Activated gamma-delta T cell treated with Interleukin-2 at 50 U/mL for 16 hours (primary cell): ENCODE results near the gene HOMER3.
"Not testable (repeated sequence)": the region's sequence is repeated elsewhere in the genome, so short reads cannot be mapped to it uniquely, and the experiment has no call there.

Experiments
- DNase-seq: peaks from one replicate; pipeline ENCODE4 v3.0.0-alpha.2; 2020

HOMER3 gene

GRCh38 chr19:18952364-18953003 lies 11.5 kb upstream of the HOMER3 start:
- not testable (repeated sequence) for DNase-seq

- no peak for DNase-seq
These were observed 10.8 kb upstream of the HOMER3 start for GRCh38 chr19:18951721-18952281.

- DNase-seq: no peak
These were observed 8.8 kb upstream of the HOMER3 start for GRCh38 chr19:18949858-18950257.

DNA sequence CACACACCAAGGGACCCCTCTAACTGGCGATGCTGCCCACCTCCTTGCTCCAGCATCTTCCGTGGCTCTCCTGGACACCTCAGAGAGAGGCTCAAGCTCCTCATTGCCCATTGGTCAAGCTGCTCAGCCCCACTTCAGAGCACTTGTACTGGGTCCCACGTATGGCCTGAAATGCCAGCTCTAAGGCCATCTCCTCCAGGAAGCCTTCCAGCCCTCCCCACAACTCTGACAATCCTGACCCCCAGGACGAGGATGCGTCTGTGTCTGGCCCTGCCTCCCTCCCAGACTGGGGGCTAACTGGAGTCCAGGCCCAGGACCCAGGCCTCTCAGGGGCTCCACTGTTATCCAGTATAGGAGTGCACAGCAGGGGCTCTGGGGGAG lies 7.9 kb upstream of the HOMER3 start:
- DNase-seq: no peak

DNA sequence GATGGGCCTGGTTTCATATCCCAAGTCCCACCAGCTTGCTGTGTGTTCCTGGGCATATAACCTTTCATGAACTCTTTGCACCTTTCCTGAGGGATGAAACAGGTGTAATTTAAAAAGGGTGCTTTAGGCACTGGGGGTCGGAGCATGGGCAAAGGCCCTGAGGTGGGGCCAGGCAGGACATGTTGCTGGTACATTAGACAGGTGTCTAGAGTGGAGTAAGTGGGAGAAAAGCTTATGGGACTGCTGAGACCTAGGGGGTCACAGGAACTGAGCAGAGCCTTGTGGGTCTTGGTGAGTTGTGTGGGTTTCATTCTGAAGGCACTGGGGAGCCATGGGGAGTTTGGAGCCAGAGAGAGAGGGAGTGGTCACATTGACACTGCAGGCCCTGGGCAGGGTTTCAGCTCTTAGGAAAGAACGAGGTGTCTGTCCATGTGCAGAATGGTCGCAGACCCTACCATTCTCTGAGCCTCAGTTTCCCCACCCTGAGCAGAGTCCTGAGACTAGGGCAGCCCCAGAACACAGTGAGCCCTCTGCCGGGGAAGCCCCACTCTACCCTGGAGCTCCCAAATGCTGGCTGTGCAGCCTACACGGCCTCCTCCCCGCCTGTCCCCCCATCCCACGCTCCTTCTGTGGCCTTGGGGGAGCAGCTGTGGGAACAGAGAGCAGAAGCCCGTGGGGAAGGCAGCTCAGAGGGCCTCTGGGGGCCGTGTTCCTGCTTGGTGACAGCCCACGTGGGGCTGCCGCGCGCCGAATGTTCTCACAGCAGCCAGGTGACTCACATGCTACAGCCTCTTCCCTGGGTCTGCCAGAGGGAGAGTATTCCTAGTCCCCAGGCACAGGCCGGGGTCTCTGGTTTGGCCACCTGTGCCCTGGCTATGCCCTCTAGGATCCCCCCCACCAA lies 7.3 kb upstream of the HOMER3 start:
- DNase-seq: no peak

GRCh38 chr19:18946918-18947317 lies 5.9 kb upstream of the HOMER3 start:
- no peak for DNase-seq

DNA sequence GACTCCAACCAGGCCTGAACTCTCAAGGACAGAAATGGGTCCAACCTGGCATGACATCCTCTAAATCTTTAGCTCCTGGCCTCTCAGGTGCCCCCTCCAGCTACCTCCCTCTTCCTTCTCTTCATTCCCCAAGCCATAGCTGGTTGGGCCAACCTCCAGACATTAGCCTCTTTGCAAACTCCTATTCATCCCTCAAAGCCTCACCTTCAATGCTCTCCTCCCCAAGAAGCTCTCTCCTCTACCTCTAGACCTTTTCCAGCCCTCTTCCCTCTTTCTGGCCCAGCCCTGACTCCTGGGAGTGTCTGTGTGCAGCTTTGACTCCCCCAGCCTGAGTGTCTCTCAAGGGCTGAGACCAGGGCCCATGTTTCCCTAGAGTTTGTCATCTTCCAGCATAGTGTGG lies 5.3 kb upstream of the HOMER3 start:
- no peak for DNase-seq

DNA sequence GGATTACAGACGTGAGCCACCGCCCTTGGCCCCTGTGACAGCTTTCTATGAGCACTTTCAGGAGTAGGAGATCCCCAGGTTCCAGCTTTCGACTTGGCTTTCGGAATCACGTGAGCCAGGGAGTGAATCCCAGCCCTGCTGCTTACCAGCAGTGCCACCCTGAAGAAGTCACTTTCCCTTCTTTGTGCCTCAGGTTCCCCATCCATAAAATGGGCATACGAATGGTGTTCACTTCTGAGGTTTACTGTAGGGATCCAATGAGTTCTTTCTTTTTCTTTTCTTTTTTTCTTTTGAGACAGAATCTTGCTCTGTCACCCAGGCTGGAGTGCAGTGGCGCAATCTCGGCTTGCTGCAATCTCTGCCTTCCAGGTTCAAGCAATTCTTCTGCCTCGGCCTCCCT lies 4.3 kb upstream of the HOMER3 start:
- no peak for DNase-seq

DNA sequence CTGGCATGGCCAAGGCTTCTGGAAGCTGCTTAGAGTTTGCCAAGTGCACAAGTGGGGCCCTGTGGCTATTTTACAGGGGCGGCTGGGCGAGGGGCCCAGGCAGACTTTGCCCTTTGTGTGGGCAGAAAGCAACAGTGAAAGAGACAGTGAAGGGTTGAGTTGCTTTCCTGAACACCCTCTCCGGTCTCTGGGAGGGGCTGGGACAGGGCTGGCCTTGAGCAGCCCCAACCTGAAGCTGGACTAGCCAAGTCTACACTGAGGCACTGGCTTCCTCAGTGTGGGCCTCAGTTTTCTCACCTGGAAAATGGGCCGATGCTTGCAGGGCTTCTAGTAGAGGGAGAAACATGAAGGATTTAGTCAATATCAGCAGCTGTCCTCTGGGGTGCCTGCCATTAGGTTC lies 2.4 kb upstream of the HOMER3 start:
- no peak for DNase-seq

DNA sequence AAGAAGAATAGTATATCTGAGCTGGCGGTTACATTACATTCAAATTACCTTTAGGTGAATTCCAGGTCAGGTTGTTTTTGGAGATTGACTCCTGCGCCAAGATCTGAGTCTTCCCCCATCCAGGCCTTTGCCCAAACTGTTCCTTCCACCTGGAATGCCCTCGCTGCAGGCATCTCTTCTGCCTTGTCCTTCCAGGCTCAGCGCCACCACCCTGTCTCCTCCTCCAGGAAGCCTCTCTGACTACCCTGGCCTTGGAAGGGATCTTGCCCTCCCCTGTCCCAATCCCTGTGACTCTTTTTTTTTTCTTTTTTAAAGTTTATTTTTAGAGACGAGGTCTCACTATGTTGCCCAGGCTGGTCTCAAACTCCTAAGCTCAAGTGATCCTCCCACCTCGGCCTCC lies 1.7 kb upstream of the HOMER3 start:
- DNase-seq: no peak

GRCh38 chr19:18941628-18942354 lies 774 bp upstream of the HOMER3 start:
- no peak for DNase-seq

DNA sequence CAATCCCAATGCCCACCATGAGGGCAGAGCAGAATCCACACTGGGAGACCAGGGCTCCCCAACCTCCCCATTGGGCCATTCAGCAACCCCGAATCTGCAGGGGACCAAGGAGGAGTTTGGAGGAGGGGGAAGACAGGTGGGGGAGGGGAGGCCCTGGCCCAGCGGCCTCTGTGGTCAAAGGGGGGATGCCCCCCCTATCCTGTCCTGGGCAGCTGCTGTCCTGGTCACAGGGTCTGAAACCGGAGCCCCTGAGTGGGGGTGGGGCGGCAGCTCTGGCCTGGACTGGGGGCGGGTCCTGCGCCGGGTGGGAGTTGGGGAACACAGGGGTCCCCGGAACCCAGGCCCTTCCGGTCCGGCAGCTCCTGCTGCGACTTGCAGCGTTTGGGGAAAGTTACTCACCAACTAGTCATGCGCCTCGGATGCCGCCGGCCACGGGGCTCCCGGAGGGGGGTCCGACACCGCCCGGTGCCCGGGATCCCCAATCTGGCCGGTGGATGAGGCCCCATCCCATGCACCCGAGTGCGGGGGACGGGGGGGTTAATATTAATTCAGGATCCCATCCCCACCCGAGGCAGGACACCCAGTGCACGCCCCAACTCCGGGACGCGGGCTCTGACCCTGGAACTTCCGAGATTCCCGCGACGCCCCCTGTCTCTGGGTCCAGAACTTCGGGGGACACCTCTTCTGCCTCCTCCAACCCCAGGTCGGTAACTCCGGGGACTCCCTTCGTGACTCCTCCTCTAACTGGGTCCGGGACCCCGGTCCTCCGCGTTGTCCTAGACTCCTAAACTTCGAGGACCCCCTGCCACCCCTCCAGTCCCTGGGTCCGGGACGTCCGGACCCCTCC lies 872 bp downstream of the HOMER3 start:
- no peak for DNase-seq

DNA sequence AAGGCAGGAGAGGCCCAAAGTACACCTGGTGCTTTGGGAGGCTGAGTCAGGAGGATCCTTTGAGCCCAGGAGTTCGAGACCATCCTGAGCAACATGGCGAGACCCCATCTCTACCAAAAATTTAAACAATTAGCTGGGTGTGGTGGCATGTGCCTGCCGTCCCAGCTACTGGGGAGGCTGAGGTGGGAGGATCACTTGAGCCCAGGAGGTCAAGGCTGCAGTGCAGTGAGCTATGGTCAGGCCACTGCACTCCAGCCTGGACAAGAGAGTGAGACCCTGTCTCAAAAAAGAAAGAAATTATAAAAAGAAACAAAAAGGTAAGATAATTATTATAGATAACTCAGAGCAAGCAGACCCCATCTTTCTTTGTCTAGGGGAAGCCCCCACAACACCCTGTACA lies 1.9 kb downstream of the HOMER3 start:
- no peak for DNase-seq

- DNase-seq: no peak
These were observed 7.7 kb downstream of the HOMER3 start for GRCh38 chr19:18933297-18933696.

GRCh38 chr19:18932216-18932841 lies 8.7 kb downstream of the HOMER3 start:
- peak; percentile 76 for DNase-seq

DNA sequence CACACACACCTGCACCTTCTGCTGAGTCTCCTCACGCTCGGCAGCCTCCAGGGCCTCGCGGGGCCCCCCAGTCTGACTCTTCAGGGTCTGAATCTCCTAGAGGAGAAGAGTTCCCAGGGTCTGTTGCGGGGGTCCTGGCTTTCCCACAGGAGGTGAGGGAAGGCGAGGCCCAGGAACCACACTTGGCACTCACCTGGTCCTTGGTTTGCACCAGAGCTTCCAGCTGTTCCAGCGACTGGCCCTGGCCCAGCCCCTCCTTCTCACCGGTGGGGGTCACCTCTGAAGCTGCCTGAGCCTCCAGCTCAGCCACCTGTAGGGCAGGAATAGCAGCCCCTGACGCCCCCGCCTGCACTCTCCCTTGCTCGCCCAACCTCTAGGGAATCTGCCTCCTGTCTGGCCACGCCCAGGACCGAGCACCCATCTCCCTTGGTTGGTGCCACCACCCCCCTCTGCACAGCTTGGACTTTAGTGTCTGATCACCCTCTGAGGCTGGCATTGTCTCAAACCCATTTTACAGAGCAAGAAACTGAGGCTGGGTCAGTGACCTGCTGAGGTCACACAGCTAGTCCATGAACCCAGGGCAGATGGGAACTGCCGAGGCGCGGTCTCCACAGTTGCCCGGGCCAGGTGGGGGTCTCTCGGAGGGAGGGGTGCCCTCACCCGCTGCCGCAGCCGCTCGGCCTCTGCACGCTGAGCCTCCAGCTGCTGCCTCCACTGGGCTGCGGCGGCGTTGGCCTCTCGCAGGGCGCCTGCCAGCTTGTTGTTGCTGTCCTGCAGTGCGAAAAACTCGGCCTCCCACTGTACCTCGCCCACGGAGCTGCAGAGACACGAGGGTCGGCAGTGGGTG lies 9.5 kb downstream of the HOMER3 start:
- DNase-seq: no peak

GRCh38 chr19:18929311-18929710 lies 11.7 kb downstream of the HOMER3 start:
- DNase-seq: no peak

GRCh38 chr19:18928018-18928805 lies 12.8 kb downstream of the HOMER3 start:
- no peak for DNase-seq

GRCh38 chr19:18924684-18925213 lies 16.3 kb downstream of the HOMER3 start:
- DNase-seq: no peak
